ENCODE measurements around the gene OSMR. TPM values are rescaled to one million over a fixed set of nuclear protein-coding genes. Genes with fewer than 3 reads are reported as not detected.

Gene OSMR
- total RNA-seq, 1 donor from 2014 or later = 11.7 TPM

DNA sequence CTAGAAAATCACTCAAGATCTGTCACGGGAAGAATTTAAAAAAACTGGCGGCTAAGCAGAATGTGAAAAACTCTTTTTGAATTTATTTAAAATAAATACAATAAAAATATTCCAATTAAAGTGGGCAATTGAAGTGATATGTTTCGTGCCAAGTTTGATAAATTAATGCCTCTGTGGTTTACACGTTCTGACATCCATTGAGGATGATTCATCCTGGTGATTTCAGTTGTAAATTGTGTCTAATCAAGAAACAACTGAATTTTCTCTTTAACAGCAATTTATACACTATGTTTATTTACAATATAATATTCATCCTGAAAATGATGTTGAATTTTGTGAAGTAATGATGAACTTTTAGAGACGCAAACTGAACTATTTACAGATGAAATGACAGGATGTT, 21.0 kb upstream of the OSMR start:
- Histone ChIP-seq H3K4me1 (peaks cover 7% of the 10 kb centered on the region), H3K36me3 (peaks cover 23% of the 10 kb centered on the region), H3K27ac (replicated peaks) (no peak overlapping the region), H3K9me3 (replicated peaks) (peaks cover 13% of the 10 kb centered on the region), H3K27me3 (ENCODE audit: low read depth) (no peaks in the 10 kb centered on the region), H3K4me3 (no peak overlapping the region)
- intact Hi-C loops (cut with micrococcal nuclease) = no loop called here
- no peak for DNase-seq
- TF ChIP-seq CTCF (IDR thresholded peaks at IDR 0.05; ENCODE audit: borderline replicate concordance) = no peak

DNA sequence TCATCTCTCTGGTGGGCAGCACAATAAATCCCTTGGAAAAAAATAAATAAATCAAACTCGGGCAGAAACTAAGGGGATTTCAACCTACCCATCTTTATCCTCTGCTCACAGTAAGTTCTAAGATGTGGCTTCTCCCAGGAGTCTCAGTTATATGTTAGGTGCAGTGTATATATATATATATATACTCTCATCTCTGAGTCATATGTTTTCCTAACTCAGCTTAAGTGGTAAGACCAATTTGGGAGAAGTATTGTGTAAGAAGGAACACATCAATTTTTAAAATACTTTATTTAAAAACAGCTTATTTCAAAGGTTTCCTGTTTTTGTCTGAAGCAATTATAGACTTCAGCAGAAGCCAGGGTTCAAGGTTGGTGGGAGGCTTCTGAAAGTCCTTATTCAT, 20.3 kb upstream of the OSMR start:
- Histone ChIP-seq H3K4me3 (no peak overlapping the region), H3K27me3 (ENCODE audit: low read depth) (no peaks in the 10 kb centered on the region), H3K9me3 (replicated peaks) (peaks cover 9% of the 10 kb centered on the region), H3K4me1 (peaks cover 7% of the 10 kb centered on the region), H3K36me3 (peaks cover 23% of the 10 kb centered on the region), H3K27ac (replicated peaks) (no peak overlapping the region)
- no peak for TF ChIP-seq CTCF (IDR thresholded peaks at IDR 0.05; ENCODE audit: borderline replicate concordance)
- intact Hi-C loops (cut with micrococcal nuclease) = no loop called here
- no peak for DNase-seq

- Histone ChIP-seq H3K27me3 (ENCODE audit: low read depth) (no peaks in the 10 kb centered on the region), H3K36me3 (peaks cover 11% of the 10 kb centered on the region), H3K9me3 (replicated peaks) (peaks cover under 1% of the 10 kb centered on the region), H3K4me3 (no peak overlapping the region), H3K4me1 (peaks cover 17% of the 10 kb centered on the region), H3K27ac (replicated peaks) (no peak overlapping the region)
- DNase-seq = no peak
- TF ChIP-seq CTCF (IDR thresholded peaks at IDR 0.05; ENCODE audit: borderline replicate concordance) = no peak
- intact Hi-C loops (cut with micrococcal nuclease) = no loop called here
These were observed 18.3 kb upstream of the OSMR start for GRCh38 chr5:38827525-38827924.

- peaks cover 10% of the 10 kb centered on the region for H3K36me3 ChIP-seq
- H3K4me1 ChIP-seq = peaks cover 27% of the 10 kb centered on the region
- intact Hi-C loops (cut with micrococcal nuclease) = no loop called here
- H3K4me3 ChIP-seq = no peak overlapping the region
- no peaks in the 10 kb centered on the region for H3K9me3 ChIP-seq (replicated peaks)
- no peak for DNase-seq
- TF ChIP-seq CTCF (IDR thresholded peaks at IDR 0.05; ENCODE audit: borderline replicate concordance) = no peak
- no peak overlapping the region for H3K27ac ChIP-seq (replicated peaks)
- no peaks in the 10 kb centered on the region for H3K27me3 ChIP-seq (ENCODE audit: low read depth)
These were observed 15.2 kb upstream of the OSMR start for GRCh38 chr5:38830521-38831051.

DNA sequence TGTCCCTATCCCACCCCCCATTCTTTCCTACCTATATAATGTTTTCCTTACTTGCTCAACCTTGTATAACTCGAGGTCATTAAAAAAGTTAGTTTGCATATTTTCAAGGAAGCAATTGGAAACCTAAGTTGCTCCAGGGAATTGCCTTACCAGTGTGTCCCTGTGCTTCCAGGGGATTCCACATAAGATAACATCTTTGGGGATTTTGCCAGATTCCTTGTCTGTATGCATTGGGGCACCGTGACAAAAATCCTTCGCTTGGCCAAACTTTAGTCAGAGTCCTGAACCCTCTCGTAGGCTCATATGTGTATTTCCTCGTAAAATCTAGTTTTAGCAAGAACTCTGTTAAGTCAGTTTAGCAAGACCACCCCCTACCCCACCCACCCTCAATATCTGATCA, 14.7 kb upstream of the OSMR start:
- no peaks in the 10 kb centered on the region for H3K27me3 ChIP-seq (ENCODE audit: low read depth)
- intact Hi-C loops (cut with micrococcal nuclease) = no loop called here
- no peaks in the 10 kb centered on the region for H3K9me3 ChIP-seq (replicated peaks)
- H3K36me3 ChIP-seq = peaks cover 10% of the 10 kb centered on the region
- no peak for TF ChIP-seq CTCF (IDR thresholded peaks at IDR 0.05; ENCODE audit: borderline replicate concordance)
- peaks cover 27% of the 10 kb centered on the region for H3K4me1 ChIP-seq
- H3K27ac ChIP-seq (replicated peaks) = no peak overlapping the region
- no peak for DNase-seq
- H3K4me3 ChIP-seq = no peak overlapping the region

Measured in left ventricle myocardium inferior (tissue), 1 donor.